Stimulated activated CD4-positive, alpha-beta T cell treated with anti-CD3 and anti-CD28 coated beads, Interleukin-15, amount 100 ng/mL, for 48 hours (primary cell): ENCODE data around the gene TEK.
"Not testable (repeated sequence)": the region's sequence is repeated elsewhere in the genome, so short reads cannot be mapped to it uniquely, and the experiment has no call there.

ENCODE experiments used
- DNase-seq, 2 donors: peaks; one replicate each; pipeline ENCODE4 v3.0.0-alpha.2; 2020; ENCODE audit warnings: low read depth in 2 of 2

Gene TEK

DNA sequence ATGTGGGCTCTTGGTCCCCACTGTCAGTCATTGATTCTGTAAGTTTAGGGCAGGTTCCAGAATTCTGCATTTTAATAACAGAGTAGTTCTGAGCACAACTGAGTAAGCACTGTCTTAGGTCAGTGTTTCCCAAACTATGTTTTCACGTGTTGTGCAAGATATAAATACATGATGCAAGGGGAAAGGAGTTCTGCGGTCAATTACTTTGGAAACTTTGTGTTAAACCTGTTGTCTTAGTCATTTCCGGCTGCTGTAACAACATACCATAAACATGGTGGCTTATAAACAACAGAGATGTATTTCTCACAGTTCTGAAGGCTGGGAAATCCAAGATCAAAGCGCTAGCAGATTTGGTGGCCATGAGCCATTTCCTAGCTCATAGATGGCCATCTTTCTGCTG lies 118.2 kb downstream of the TEK start:
- DNase-seq, result no peak

GRCh38 chr9:27239648-27240047 lies 130.6 kb downstream of the TEK start:
- DNase-seq, result not testable (repeated sequence)

- no peak for DNase-seq
Observed at GRCh38 chr9:27247756-27248155, 138.7 kb downstream of the TEK start.

DNA sequence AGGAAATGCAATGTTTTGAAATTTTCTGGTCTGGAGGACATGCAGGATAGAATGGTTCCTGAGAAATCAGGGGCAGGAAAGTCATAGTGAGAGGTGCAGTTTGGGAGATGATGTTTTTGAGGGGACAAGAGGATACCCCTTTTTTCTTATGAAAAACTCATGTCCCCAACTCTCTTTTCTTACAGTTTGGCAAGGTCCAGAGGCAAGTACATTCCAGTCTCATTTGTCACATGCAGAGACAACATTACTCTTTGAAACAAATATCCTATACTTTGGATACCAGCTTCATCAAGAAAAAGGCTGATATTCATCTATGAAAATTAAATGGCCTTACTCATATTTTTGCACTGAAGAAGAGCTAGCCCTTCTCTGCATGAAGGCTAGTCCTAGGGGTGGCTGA lies 139.7 kb downstream of the TEK start:
- no peak for DNase-seq

DNA sequence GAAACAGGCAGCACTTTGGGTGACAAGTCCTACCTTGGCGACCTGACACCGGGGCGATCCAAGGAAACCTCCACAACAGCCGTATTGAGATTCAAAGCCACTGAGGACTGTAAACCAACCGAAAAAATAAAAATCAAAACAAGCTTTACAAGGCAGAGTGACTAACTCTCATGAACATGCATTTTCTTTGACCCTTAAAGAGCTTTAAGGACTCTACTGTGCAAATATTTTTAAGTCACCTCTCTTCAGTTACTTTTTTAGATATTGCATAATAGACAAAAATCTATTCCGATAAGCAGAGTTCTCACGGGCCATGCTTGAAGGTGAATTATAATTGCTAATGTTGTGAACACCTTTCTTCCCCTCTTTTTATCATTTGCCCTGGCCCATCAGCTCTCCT lies 149.6 kb downstream of the TEK start:
- DNase-seq, result no peak

- DNase-seq, result no peak
Observed at GRCh38 chr9:27260789-27261516, 151.9 kb downstream of the TEK start.

- DNase-seq, result no peak
Observed at GRCh38 chr9:27261517-27262211, 152.6 kb downstream of the TEK start.

DNA sequence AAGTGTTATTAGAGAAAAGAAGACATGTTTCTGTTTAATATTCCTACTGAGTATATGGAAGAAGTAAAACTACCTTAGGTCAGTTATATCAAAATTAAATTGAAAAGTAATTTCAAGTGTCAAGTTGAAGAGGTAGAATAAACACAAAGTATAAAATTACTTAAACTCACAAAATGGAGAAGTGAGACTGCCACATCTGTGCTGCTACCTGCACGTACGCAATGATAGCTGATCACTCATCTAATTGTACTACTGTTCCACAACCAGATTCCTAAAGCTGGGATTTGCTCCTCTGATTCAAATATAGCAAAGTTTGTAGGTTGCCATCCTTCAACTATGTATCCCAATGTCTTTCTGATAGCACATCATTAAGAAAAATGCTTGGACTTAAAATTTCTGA lies 163.1 kb downstream of the TEK start:
- DNase-seq, result no peak

GRCh38 chr9:27273186-27273585 lies 164.2 kb downstream of the TEK start:
- DNase-seq, result no peak

DNA sequence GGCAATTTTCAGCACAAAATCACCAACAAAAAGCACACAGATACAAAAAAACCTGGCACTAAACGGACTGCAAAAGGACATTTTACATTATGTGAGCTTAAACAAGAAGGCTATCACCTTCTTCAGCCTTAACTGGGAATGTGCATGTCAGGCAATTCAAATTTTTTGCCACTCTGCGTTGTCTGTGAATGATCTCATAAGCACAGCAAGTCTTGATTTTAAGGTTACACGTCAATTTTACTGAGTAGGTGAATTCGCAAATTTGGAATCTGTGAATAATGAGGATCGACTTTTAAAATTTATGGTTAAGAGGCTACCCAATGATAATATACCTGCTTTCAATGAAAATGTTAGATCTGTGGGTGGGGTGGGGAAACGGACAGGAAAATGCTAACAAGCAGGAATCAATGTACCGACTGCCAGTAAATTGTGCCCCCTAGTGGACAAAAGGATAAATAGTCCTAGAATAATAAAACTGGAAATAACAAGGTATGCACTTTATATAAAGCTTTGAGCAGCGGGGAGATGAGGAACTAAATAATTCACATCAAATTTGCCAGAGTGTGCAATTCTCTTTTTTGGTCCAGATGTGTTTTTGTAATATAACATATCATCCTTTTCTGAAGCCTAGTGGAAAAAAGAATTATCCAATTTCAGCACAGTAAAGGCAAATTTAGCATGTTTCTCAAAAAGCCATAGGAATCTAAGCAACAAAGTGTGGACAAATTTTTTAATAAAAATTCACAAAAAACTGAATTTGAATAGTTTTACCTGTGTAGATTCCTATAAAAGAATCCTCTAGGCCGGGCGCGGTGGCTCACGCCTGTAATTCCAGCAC lies 167.4 kb downstream of the TEK start:
- DNase-seq, result no peak

DNA sequence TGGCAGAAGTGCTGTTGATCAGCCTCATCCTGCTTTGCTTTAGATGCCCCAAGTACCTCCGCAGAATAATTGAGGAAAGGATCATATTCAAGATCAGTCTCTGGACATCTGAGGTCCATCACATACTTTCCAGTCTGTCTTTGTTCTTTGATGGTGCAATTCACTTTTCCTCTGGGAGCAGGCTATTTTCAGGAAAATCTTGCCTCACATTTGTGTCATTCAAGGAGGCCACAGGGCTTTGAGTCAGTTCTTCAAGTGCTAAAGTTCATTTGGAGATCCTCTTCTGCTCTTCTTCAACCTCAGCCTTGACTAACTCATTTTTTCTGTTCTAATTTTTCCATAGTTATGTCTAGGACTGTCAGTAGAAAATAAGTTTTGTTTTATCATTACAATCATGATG lies 169.3 kb downstream of the TEK start:
- no peak for DNase-seq

DNA sequence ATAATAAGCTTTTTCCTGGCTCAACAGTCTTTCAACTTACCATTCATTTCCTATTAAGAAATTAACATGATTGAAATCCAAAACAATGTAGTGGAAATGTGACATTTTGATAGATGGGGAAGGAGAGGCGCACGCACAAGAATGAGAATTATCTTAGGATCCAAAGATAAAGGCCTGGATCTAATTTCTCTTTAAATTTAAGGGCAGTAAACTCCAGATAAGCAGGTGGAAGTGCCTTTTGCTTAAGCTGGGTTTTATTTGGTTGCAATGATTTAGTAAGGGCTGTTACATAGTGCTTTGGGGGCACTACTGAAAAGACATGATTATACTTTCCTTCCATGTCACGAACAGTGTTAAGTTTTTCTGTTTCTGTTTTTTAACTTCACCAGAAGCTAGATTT lies 170.6 kb downstream of the TEK start:
- no peak for DNase-seq
